Islet precursor cell (in vitro differentiated cells): ENCODE measurements around the gene KLK12.

Source experiments
- DNase-seq: peaks from one replicate; pipeline ENCODE4 v3.0.0-alpha.2; 2018

Gene KLK12

GRCh38 chr19:51044327-51044726 is 9.5 kb upstream of the KLK12 start:
- DNase-seq = no peak

GRCh38 chr19:51043497-51043896 is 8.7 kb upstream of the KLK12 start:
- no peak for DNase-seq

- no peak for DNase-seq
These were observed 5.3 kb upstream of the KLK12 start for GRCh38 chr19:51040151-51040550.

GRCh38 chr19:51036519-51036918 is 1.7 kb upstream of the KLK12 start:
- no peak for DNase-seq

GRCh38 chr19:51031880-51032225 is 2.9 kb downstream of the KLK12 start:
- no peak for DNase-seq

GRCh38 chr19:51031220-51031879 is 3.5 kb downstream of the KLK12 start:
- DNase-seq = no peak

GRCh38 chr19:51030631-51031030 is 4.2 kb downstream of the KLK12 start:
- DNase-seq = no peak

- no peak for DNase-seq
These were observed 5.1 kb downstream of the KLK12 start for GRCh38 chr19:51029718-51030117.

GRCh38 chr19:51027873-51028272 is 6.9 kb downstream of the KLK12 start:
- no peak for DNase-seq

GRCh38 chr19:51027126-51027806 is 7.5 kb downstream of the KLK12 start:
- no peak for DNase-seq

- DNase-seq = no peak
These were observed 8.3 kb downstream of the KLK12 start, which contains the start of gene KLK11 for GRCh38 chr19:51026554-51026831. KLK11 (minus strand) TSS chr19:51026616; CDS start chr19:51025631, 985 bp downstream.

- DNase-seq = no peak
These were observed 8.8 kb downstream of the KLK12 start for GRCh38 chr19:51025809-51026553.

- DNase-seq = no peak
These were observed 9.4 kb downstream of the KLK12 start for GRCh38 chr19:51025401-51025800.

- DNase-seq = no peak
These were observed 9.9 kb downstream of the KLK12 start for GRCh38 chr19:51024924-51025323.

- no peak for DNase-seq
These were observed 10.9 kb downstream of the KLK12 start for GRCh38 chr19:51023946-51024345.

GRCh38 chr19:51022526-51022925 is 12.3 kb downstream of the KLK12 start:
- DNase-seq = no peak

- no peak for DNase-seq
These were observed 13.7 kb downstream of the KLK12 start for GRCh38 chr19:51020988-51021651.

GRCh38 chr19:51019544-51019925 is 15.3 kb downstream of the KLK12 start, which contains the start of gene KLK10:
KLK10 (minus strand) TSS chr19:51019709; CDS start chr19:51019130, 579 bp downstream.
- no peak for DNase-seq

GRCh38 chr19:51018745-51019543 is 15.9 kb downstream of the KLK12 start:
- DNase-seq = peak; percentile 62

- DNase-seq = peak; percentile 90
These were observed 17.8 kb downstream of the KLK12 start for GRCh38 chr19:51016798-51017683.

- DNase-seq = no peak
These were observed 19.0 kb downstream of the KLK12 start for GRCh38 chr19:51015691-51016267.
